HepG2 (cell line): ENCODE data around the gene FAM174A. TPM values are rescaled to one million over a fixed set of nuclear protein-coding genes. Genes with fewer than 3 reads are reported as not detected.

ENCODE experiments used
- ATAC-seq: fragments of 200-7000 bp; cut with Tn5 transposase; 3 replicates; pipeline ENCODE4 v1.9.1; 2020; ENCODE audit warnings: mild to moderate bottlenecking, moderate library complexity
- BruUV-seq: library from RNA; stranded (reverse); fragments of 400-500 nt; replicated peaks from 2 replicates; lab custom pipeline; 2021; lab: Mats Ljungman, UMichigan
- CTCF ChIA-PET: fragments of 300-600 bp; formaldehyde crosslinking; extraction: SDS; loops from one replicate; lab custom pipeline; 2021; ENCODE audit warnings: low total read pairs, inconsistent platforms, low intra/inter-chr PET ratio; lab: Yijun Ruan, JAX
- POLR2A ChIA-PET: fragments of 350-600 bp; sonication (Branson Sonifier 250); formaldehyde crosslinking; loops from one replicate; lab custom pipeline; 2020; ENCODE audit warnings: antibody characterized with exemption, inconsistent platforms; lab: Yijun Ruan, JAX
- DNase-seq: peaks from one replicate; pipeline ENCODE4 v3.0.0-alpha.2; 2015; ENCODE audit warnings: low spot score
- FAIRE-seq: peaks from 3 replicates; lab custom pipeline; 2011; peaks lifted over from hg19 to GRCh38; lab: Jason Lieb, UNC
- H2AFZ ChIP-seq: one replicate; pipeline ENCODE4 v1.6.1; 2011; ENCODE audit warnings: low read length, inconsistent platforms
- H3K27ac ChIP-seq: fragments of 300-600 bp; 3 replicates; pipeline ENCODE4 v1.8.0; 2011; ENCODE audit warnings: mixed run types, mild to moderate bottlenecking, mixed read lengths, low read length, inconsistent platforms; ENCODE audit not compliant: insufficient read depth; ENCODE audit errors: extremely low read length
- H3K27me3 ChIP-seq, 2 experiments: fragments of 200-600 bp in 1 of 2; 2 replicates in 1 of 2; 3 replicates in 1 of 2; pipeline versions ENCODE4 v1.6.0 to v1.8.0; 2011; ENCODE audit warnings: low read length in 2 of 2, mild to moderate bottlenecking in 2 of 2, moderate library complexity in 2 of 2, inconsistent platforms in 1 of 2; ENCODE audit not compliant: insufficient read depth in 2 of 2, control insufficient read depth in 1 of 2
- H3K36me3 ChIP-seq, 2 experiments: fragments of 200-600 bp in 1 of 2; replicated peaks in 1 of 2; 2 replicates in 1 of 2; 3 replicates in 1 of 2; pipeline versions ENCODE4 v1.5.1 to v1.8.0; 2011; ENCODE audit warnings: low read length in 2 of 2, inconsistent platforms in 1 of 2; ENCODE audit not compliant: insufficient read depth in 2 of 2, control insufficient read depth in 1 of 2
- H3K4me1 ChIP-seq: 2 replicates; pipeline ENCODE4 v1.5.1; 2012; ENCODE audit warnings: low read length, inconsistent platforms; ENCODE audit not compliant: insufficient read depth
- H3K4me2 ChIP-seq: 2 replicates; pipeline ENCODE4 v1.6.0; 2011; ENCODE audit warnings: low read depth, low read length, inconsistent platforms
- H3K4me3 ChIP-seq, 3 experiments: fragments of 200-600 bp in 1 of 3; sonication (generic), shearing (Covaris generic) in 1 of 3; replicated peaks in 1 of 3; 2 replicates each; pipeline ENCODE4 v1.5.1; 2011 to 2016; ENCODE audit warnings: low read length in 3 of 3, inconsistent platforms in 2 of 3, low read depth in 2 of 3, mild to moderate bottlenecking in 2 of 3, control low read depth in 1 of 3, mixed read lengths in 1 of 3; ENCODE audit not compliant: insufficient read depth in 1 of 3
- H3K79me2 ChIP-seq: one replicate; pipeline ENCODE4 v1.6.1; 2011; ENCODE audit warnings: low read length, inconsistent platforms; ENCODE audit not compliant: insufficient read depth
- H3K9ac ChIP-seq: 2 replicates; pipeline ENCODE4 v1.6.0; 2011; ENCODE audit warnings: mild to moderate bottlenecking, low read depth, low read length, inconsistent platforms; ENCODE audit not compliant: insufficient read depth
- H3K9me3 ChIP-seq: 2 replicates; pipeline ENCODE4 v1.5.1; 2012; ENCODE audit warnings: mild to moderate bottlenecking, low read length
- H4K20me1 ChIP-seq: 2 replicates; pipeline ENCODE4 v1.6.0; 2011; ENCODE audit warnings: inconsistent platforms, mild to moderate bottlenecking, low read length, moderate library complexity; ENCODE audit not compliant: insufficient read depth
- BRD4 ChIP-seq: sonication (generic); formaldehyde crosslinking; IDR thresholded peaks from 2 replicates; pipeline ENCODE4 v1.4.0; 2020; ENCODE audit warnings: missing genetic modification reagents
- FIP1L1 ChIP-seq: fragments of 200-400 bp; formaldehyde crosslinking; IDR thresholded peaks from 2 replicates; pipeline ENCODE4 v1.6.1; 2018; ENCODE audit warnings: low read depth, mild to moderate bottlenecking, low read length, moderate library complexity, borderline replicate concordance; ENCODE audit not compliant: insufficient read depth
- GATA4 ChIP-seq: sonication (generic); IDR thresholded peaks from 2 replicates; pipeline ENCODE4 v1.6.1; 2016; ENCODE audit warnings: antibody characterized with exemption, low read depth, borderline replicate concordance
- KDM3A ChIP-seq: IDR thresholded peaks from 2 replicates; pipeline ENCODE4 v1.6.1; 2018; ENCODE audit warnings: low read depth, missing compliant biosample characterization
- MED8 ChIP-seq: sonication (generic); formaldehyde crosslinking; IDR thresholded peaks from 2 replicates; pipeline ENCODE4 v1.8.1; 2023; ENCODE audit warnings: mild to moderate bottlenecking, missing genetic modification reagents; ENCODE audit not compliant: insufficient replicate concordance
- RFXANK ChIP-seq: IDR thresholded peaks from 2 replicates; pipeline ENCODE4 v1.6.1; 2016
- SATB2 ChIP-seq: sonication (generic); formaldehyde crosslinking; IDR thresholded peaks from 2 replicates; pipeline ENCODE4 v1.5.0; 2020; ENCODE audit warnings: missing genetic modification reagents
- TAF1 ChIP-seq: sonication (generic); formaldehyde crosslinking; IDR thresholded peaks from 2 replicates; pipeline ENCODE4 v1.4.0; 2020; ENCODE audit warnings: missing genetic modification reagents
- TBX2 ChIP-seq: sonication (generic); formaldehyde crosslinking; IDR thresholded peaks from 2 replicates; pipeline ENCODE4 v1.5.0; 2020; ENCODE audit warnings: missing genetic modification reagents, mild to moderate bottlenecking, borderline replicate concordance
- TSC22D2 ChIP-seq: sonication (generic); formaldehyde crosslinking; IDR thresholded peaks from 2 replicates; pipeline ENCODE4 v1.5.1; 2020; ENCODE audit warnings: missing genetic modification reagents, mild to moderate bottlenecking, borderline replicate concordance
- ZBTB8A ChIP-seq: sonication (generic); formaldehyde crosslinking; IDR thresholded peaks from 2 replicates; pipeline ENCODE4 v1.4.0; 2020; ENCODE audit warnings: mild to moderate bottlenecking, low read depth, missing genetic modification reagents, borderline replicate concordance
- in situ Hi-C: cut with HindIII; loops from 2 replicates; pipeline ENCODE4 v1.10.0; 2017; ENCODE audit warnings: low pct_unique_long_range_greater_than_20kb; ENCODE audit not compliant: extremely low pct_ligation_motif_present
- intact Hi-C: fragments of 100-400 bp; cut with micrococcal nuclease; formaldehyde crosslinking; loops from one replicate; pipeline ENCODE4 v1.10.0; 2022; ENCODE audit not compliant: unreplicated experiment
- polyA plus RNA-seq, 8 experiments: library from polyadenylated mRNA; depleted of rRNA in 3 of 8; stranded (reverse) in 7 of 8; unstranded in 1 of 8; fragments of >200 nt; fragmentation: Illumina TruSeq in 4 of 8; extraction: Trizol in 4 of 8; gene quantifications; 2 replicates each; pipeline versions ENCODE4 v1.2.1 to v1.2.3, GENCODE V29; 2011 to 2016; ENCODE audit warnings: low read depth in 4 of 8, missing spikeins in 1 of 8, mixed read lengths in 1 of 8; ENCODE audit not compliant: insufficient read depth in 1 of 8
- total RNA-seq, 5 experiments: library from RNA; depleted of rRNA; stranded (reverse); fragments of >200 nt; fragmentation: Illumina TruSeq; extraction: Trizol; gene quantifications; 2 replicates each; pipeline ENCODE4 v1.2.3, GENCODE V29; 2016; ENCODE audit warnings: low read depth in 1 of 5
- TF ChIP-seq, protein P1 (sequence below): sonication (generic); formaldehyde crosslinking; IDR thresholded peaks from 2 replicates; pipeline ENCODE4 v1.9.0; 2021; ENCODE audit warnings: missing genetic modification reagents, borderline replicate concordance
- TF ChIP-seq, protein P2 (sequence below): sonication (generic); formaldehyde crosslinking; conservative IDR thresholded peaks from 2 replicates; pipeline ENCODE4 v1.4.0; 2020; ENCODE audit warnings: missing genetic modification reagents
- TF ChIP-seq, protein P3 (sequence below): sonication (generic); formaldehyde crosslinking; IDR thresholded peaks from 2 replicates; pipeline ENCODE4 v1.5.0; 2020; ENCODE audit warnings: missing genetic modification reagents
- TF ChIP-seq, protein P4 (sequence below): IDR thresholded peaks from 2 replicates; pipeline ENCODE4 v1.6.1; 2018; ENCODE audit warnings: missing genetic modification reagents
- TF ChIP-seq, protein P5 (sequence below): sonication (generic); formaldehyde crosslinking; IDR thresholded peaks from 2 replicates; pipeline ENCODE4 v1.4.0; 2020; ENCODE audit warnings: missing genetic modification reagents

Gene FAM174A
- total and polyA plus RNA-seq, 2 of the 13 experiments (the other 11 are each of a cell fraction or from before 2014, with no cell fraction given) = 6.8 to 7.8 TPM

DNA sequence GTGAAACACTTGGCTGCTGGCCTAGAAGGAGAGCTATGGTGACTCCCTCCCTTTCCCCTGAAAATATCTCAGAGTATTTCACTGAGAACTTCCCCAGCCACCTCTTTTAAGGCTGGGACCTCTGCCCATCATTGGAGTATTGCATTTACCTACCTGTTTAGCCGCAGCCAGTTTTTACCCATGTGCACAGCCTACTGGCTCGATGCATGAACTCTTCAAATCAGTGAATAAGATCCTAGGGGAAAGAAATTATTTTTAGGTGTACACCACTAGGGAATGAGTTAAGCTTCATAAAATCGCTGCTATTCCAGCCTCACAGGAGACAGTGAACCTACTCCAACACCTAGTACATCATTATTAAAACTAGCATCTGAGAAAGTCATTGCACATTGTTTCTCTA lies 16.8 kb upstream of the FAM174A start (continued):
- TF ChIP-seq KDM3A (CRISPR knock-in tag) (no peak), TBX2 (no peak), SATB2 (no peak), BRD4 (CRISPR knock-in tag) (no peak), TAF1 (CRISPR knock-in tag) (no peak)
- TF ChIP-seq, protein P1, sequence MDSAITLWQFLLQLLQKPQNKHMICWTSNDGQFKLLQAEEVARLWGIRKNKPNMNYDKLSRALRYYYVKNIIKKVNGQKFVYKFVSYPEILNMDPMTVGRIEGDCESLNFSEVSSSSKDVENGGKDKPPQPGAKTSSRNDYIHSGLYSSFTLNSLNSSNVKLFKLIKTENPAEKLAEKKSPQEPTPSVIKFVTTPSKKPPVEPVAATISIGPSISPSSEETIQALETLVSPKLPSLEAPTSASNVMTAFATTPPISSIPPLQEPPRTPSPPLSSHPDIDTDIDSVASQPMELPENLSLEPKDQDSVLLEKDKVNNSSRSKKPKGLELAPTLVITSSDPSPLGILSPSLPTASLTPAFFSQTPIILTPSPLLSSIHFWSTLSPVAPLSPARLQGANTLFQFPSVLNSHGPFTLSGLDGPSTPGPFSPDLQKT (CRISPR knock-in tag) = no peak
- TF ChIP-seq, protein P2, sequence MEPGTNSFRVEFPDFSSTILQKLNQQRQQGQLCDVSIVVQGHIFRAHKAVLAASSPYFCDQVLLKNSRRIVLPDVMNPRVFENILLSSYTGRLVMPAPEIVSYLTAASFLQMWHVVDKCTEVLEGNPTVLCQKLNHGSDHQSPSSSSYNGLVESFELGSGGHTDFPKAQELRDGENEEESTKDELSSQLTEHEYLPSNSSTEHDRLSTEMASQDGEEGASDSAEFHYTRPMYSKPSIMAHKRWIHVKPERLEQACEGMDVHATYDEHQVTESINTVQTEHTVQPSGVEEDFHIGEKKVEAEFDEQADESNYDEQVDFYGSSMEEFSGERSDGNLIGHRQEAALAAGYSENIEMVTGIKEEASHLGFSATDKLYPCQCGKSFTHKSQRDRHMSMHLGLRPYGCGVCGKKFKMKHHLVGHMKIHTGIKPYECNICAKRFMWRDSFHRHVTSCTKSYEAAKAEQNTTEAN (CRISPR knock-in tag) = no peak

DNA sequence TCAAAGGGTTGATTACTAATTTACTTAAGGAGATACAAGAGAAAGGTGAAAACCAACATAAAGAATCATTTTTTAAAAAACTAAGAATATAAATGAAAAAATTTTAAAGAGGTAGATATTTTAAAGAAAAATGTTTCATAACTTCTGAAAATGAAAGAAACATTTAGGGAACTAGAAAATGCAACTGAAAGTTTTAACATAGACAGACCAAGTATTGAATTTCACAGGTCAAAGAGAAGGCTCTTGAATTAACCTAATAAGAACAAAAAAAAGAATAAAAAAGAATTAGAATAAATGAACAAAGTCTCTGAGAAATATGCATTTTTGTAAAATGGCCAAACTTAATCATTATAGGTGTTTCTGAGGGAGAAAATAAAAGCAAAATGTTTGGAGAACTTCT lies 16.1 kb upstream of the FAM174A start:
- BruUV-seq = no TSS peak
- Histone ChIP-seq H3K9ac (no peak overlapping the region), H3K4me3 (no peak overlapping the region), H3K27me3 (no peaks in the 10 kb centered on the region), H4K20me1 (no peaks in the 10 kb centered on the region), H2AFZ (no peak overlapping the region), H3K27ac (no peak overlapping the region), H3K9me3 (peaks cover 6% of the 10 kb centered on the region; the same call in 1 of the 2 replicates), H3K4me2 (no peak overlapping the region), H3K79me2 (no peaks in the 10 kb centered on the region), H3K36me3 (no peaks in the 10 kb centered on the region), H3K4me1 (no peaks in the 10 kb centered on the region)
- no peak for ATAC-seq
- intact Hi-C loops (no loop called here), in situ Hi-C loops (loop anchor here (25.0 kb wide), 1 partner anchor 1407 kb away; no protein-coding TSS in a partner anchor)
- ChIA-PET CTCF (no interaction called here), POLR2A (no interaction called here)
- no peak for FAIRE-seq
- DNase-seq = no peak
- no peak for TF ChIP-seq SATB2
- TF ChIP-seq, protein P3, sequence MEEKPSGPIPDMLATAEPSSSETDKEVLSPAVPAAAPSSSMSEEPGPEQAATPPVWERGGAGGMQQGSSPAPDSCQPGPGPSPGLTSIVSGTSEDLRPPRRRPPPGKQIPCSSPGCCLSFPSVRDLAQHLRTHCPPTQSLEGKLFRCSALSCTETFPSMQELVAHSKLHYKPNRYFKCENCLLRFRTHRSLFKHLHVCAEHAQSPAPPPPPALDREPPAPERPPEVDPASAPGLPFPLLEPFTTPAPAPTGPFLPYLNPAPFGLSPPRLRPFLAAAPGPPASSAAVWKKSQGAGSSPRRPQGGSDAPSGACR (CRISPR knock-in tag) = no peak
- no peak for TF ChIP-seq TSC22D2 (CRISPR knock-in tag)
- TF ChIP-seq, protein P4, sequence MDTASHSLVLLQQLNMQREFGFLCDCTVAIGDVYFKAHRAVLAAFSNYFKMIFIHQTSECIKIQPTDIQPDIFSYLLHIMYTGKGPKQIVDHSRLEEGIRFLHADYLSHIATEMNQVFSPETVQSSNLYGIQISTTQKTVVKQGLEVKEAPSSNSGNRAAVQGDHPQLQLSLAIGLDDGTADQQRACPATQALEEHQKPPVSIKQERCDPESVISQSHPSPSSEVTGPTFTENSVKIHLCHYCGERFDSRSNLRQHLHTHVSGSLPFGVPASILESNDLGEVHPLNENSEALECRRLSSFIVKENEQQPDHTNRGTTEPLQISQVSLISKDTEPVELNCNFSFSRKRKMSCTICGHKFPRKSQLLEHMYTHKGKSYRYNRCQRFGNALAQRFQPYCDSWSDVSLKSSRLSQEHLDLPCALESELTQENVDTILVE (CRISPR knock-in tag) = no peak
- no peak for TF ChIP-seq RFXANK (CRISPR knock-in tag)
- TF ChIP-seq GATA4 = no peak
- TF ChIP-seq, protein P5, sequence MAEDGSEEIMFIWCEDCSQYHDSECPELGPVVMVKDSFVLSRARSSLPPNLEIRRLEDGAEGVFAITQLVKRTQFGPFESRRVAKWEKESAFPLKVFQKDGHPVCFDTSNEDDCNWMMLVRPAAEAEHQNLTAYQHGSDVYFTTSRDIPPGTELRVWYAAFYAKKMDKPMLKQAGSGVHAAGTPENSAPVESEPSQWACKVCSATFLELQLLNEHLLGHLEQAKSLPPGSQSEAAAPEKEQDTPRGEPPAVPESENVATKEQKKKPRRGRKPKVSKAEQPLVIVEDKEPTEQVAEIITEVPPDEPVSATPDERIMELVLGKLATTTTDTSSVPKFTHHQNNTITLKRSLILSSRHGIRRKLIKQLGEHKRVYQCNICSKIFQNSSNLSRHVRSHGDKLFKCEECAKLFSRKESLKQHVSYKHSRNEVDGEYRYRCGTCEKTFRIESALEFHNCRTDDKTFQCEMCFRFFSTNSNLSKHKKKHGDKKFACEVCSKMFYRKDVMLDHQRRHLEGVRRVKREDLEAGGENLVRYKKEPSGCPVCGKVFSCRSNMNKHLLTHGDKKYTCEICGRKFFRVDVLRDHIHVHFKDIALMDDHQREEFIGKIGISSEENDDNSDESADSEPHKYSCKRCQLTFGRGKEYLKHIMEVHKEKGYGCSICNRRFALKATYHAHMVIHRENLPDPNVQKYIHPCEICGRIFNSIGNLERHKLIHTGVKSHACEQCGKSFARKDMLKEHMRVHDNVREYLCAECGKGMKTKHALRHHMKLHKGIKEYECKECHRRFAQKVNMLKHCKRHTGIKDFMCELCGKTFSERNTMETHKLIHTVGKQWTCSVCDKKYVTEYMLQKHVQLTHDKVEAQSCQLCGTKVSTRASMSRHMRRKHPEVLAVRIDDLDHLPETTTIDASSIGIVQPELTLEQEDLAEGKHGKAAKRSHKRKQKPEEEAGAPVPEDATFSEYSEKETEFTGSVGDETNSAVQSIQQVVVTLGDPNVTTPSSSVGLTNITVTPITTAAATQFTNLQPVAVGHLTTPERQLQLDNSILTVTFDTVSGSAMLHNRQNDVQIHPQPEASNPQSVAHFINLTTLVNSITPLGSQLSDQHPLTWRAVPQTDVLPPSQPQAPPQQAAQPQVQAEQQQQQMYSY (CRISPR knock-in tag) = no peak
- no peak for TF ChIP-seq FIP1L1
- TF ChIP-seq MED8 (CRISPR knock-in tag) = no peak
- no peak for TF ChIP-seq ZBTB8A
